A673 (cell line): ENCODE results near the gene CD163. TPM values are rescaled to one million over a fixed set of nuclear protein-coding genes. Genes with fewer than 3 reads are reported as not detected.
A peak's percentile ranks its signal among the peaks of the same experiment; 100 is the strongest.

ENCODE experiments used
- BruUV-seq: library from RNA; stranded (reverse); fragments of 400-500 nt; replicated peaks from 2 replicates; lab custom pipeline; 2021; lab: Mats Ljungman, UMichigan
- CTCF ChIA-PET: fragments of 300-600 bp; sonication (Branson Sonifier 250); formaldehyde crosslinking; loops from one replicate; lab custom pipeline; 2022; ENCODE audit warnings: antibody characterized with exemption; lab: Charles Lee
- POLR2A ChIA-PET: fragments of 300-600 bp; sonication (Branson Sonifier 250); formaldehyde crosslinking; loops from one replicate; lab custom pipeline; 2022; ENCODE audit warnings: antibody characterized with exemption; ENCODE audit not compliant: low non-redundant PET; lab: Charles Lee
- DNase-seq: peaks from one replicate; pipeline ENCODE4 v3.0.0-alpha.2; 2015; ENCODE audit warnings: low spot score
- H3K27ac ChIP-seq: fragments of 200-600 bp; sonication (generic); 2 replicates; pipeline ENCODE4 v1.5.1; 2016; ENCODE audit warnings: mixed run types, low read depth, mild to moderate bottlenecking, mixed read lengths, antibody characterized with exemption, low read length; ENCODE audit not compliant: poor library complexity, severe bottlenecking
- H3K27me3 ChIP-seq: fragments of 200-600 bp; sonication (generic); replicated peaks from 2 replicates; pipeline ENCODE4 v1.6.1; 2017; ENCODE audit warnings: mixed run types, low read depth, mild to moderate bottlenecking, mixed read lengths, antibody characterized with exemption, low read length; ENCODE audit not compliant: insufficient read depth, poor library complexity
- H3K36me3 ChIP-seq: fragments of 200-600 bp; sonication (generic); 2 replicates; pipeline ENCODE4 v1.6.1; 2016; ENCODE audit warnings: mixed run types, mild to moderate bottlenecking, mixed read lengths, antibody characterized with exemption, low read length; ENCODE audit not compliant: insufficient read depth, poor library complexity, severe bottlenecking
- H3K4me1 ChIP-seq: fragments of 200-600 bp; sonication (generic); 2 replicates; pipeline ENCODE4 v1.6.1; 2017; ENCODE audit warnings: mixed run types, mild to moderate bottlenecking, mixed read lengths, antibody characterized with exemption, low read length; ENCODE audit not compliant: insufficient read depth, poor library complexity, severe bottlenecking
- H3K4me3 ChIP-seq: fragments of 200-600 bp; sonication (generic); 2 replicates; pipeline ENCODE4 v1.5.1; 2016; ENCODE audit warnings: low read depth, mixed run types, mild to moderate bottlenecking, mixed read lengths, low read length; ENCODE audit not compliant: poor library complexity, severe bottlenecking
- H3K9me3 ChIP-seq: fragments of 200-600 bp; sonication (generic); 2 replicates; pipeline ENCODE4 v1.6.1; 2016; ENCODE audit warnings: mixed run types, low read depth, mild to moderate bottlenecking, mixed read lengths, antibody characterized with exemption, low read length; ENCODE audit not compliant: poor library complexity, severe bottlenecking
- CTCF ChIP-seq: fragments of 300-800, 200-600 bp; sonication (generic); conservative IDR thresholded peaks from 2 replicates; pipeline ENCODE4 v1.5.1; 2017; ENCODE audit warnings: low read depth, mild to moderate bottlenecking, antibody characterized with exemption, low read length, moderate library complexity, mixed read lengths
- EZH2 ChIP-seq: fragments of 200-600 bp; sonication (generic); IDR thresholded peaks from 2 replicates; pipeline ENCODE4 v1.6.1; 2017; ENCODE audit warnings: borderline replicate concordance, low read depth, mild to moderate bottlenecking, mixed read lengths, antibody characterized with exemption, low read length; ENCODE audit not compliant: poor library complexity, severe bottlenecking
- intact Hi-C: fragments of 100-400 bp; cut with micrococcal nuclease; formaldehyde crosslinking; loops from one replicate; pipeline ENCODE4 v1.10.0; 2022; ENCODE audit not compliant: unreplicated experiment
- total RNA-seq: library from RNA; stranded (reverse); gene quantifications from 2 replicates; pipeline ENCODE4 v1.2.3, GENCODE V29; 2021

CD163 gene
- total RNA-seq, 1 experiment from 2014 or later = 0.41 TPM

- no TSS peak for BruUV-seq
- ChIA-PET CTCF (no interaction called here), POLR2A (no interaction called here)
- intact Hi-C loops = no loop called here
- no peak overlapping the region for H3K27ac ChIP-seq
- H3K4me3 ChIP-seq = no peak overlapping the region
- H3K9me3 ChIP-seq = no peaks in the 10 kb centered on the region
- no peak for DNase-seq
- H3K4me1 ChIP-seq = no peaks in the 10 kb centered on the region
- H3K27me3 ChIP-seq = no peaks in the 10 kb centered on the region
- TF ChIP-seq EZH2 = no peak
- no peak for TF ChIP-seq CTCF
- no peaks in the 10 kb centered on the region for H3K36me3 ChIP-seq
Observed at GRCh38 chr12:7501031-7501588, 2.5 kb downstream of the CD163 start.

- no peak for DNase-seq
- TF ChIP-seq CTCF = no peak
- no peak for TF ChIP-seq EZH2
- Histone ChIP-seq H3K27me3 (no peaks in the 10 kb centered on the region), H3K4me3 (no peak overlapping the region), H3K27ac (no peak overlapping the region), H3K36me3 (no peaks in the 10 kb centered on the region), H3K4me1 (no peaks in the 10 kb centered on the region), H3K9me3 (no peaks in the 10 kb centered on the region)
- ChIA-PET CTCF (no interaction called here), POLR2A (no interaction called here)
- BruUV-seq = no TSS peak
- intact Hi-C loops = no loop called here
Observed at GRCh38 chr12:7499636-7500035, 3.9 kb downstream of the CD163 start.

DNA sequence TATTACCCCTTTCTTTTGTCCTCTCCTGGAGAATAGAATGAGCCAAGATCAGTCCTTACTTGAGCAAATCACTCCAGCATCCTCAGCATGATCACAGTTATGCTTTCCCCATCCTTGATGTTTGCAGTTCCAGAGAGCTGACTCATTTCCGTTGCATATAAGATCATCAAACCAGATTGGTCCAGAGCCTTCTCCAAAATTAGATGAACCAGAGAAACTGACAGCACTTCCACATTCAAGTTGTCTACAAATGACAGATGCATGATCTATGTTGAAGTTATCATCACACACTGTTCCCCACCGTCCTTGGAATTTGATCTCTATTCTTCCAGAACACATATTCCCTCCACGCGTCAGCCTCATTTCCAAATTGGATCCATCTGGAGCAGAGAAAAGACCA is 4.8 kb downstream of the CD163 start:
- intact Hi-C loops = no loop called here
- no peaks in the 10 kb centered on the region for H3K27me3 ChIP-seq
- no peak overlapping the region for H3K27ac ChIP-seq
- H3K4me3 ChIP-seq = no peak overlapping the region
- H3K9me3 ChIP-seq = no peaks in the 10 kb centered on the region
- POLR2A ChIA-PET = no interaction called here
- peak; percentile 93 for DNase-seq
- no peaks in the 10 kb centered on the region for H3K4me1 ChIP-seq
- BruUV-seq = no TSS peak
- H3K36me3 ChIP-seq = no peaks in the 10 kb centered on the region
- TF ChIP-seq CTCF (no peak), EZH2 (no peak)
- CTCF ChIA-PET = no interaction called here
